GM13977 (cell line): ENCODE measurements around the gene SPIRE1.
"Not testable (repeated sequence)": the region's sequence is repeated elsewhere in the genome, so short reads cannot be mapped to it uniquely, and the experiment has no call there.

Experiments used
- DNase-seq: peaks from one replicate; pipeline ENCODE4 v3.0.0; 2012; ENCODE audit warnings: low spot score
- CTCF ChIP-seq: IDR thresholded peaks from 2 replicates; pipeline ENCODE4 v1.5.1; 2012; ENCODE audit warnings: mild to moderate bottlenecking, control low read depth; ENCODE audit not compliant: insufficient read depth; ENCODE audit errors: extremely low read depth, missing control alignments
- in situ Hi-C: fragments of 300-500 bp; cut with MboI; formaldehyde crosslinking; loops from one replicate; pipeline ENCODE4 v1.12.0; 2022; ENCODE audit warnings: low sequenced_read_pairs, low pct_unique_long_range_greater_than_20kb, mixed read lengths, inconsistent platforms; ENCODE audit not compliant: unreplicated experiment

The SPIRE1 gene

GRCh38 chr18:12567849-12568248 lies 90.1 kb downstream of the SPIRE1 start:
- DNase-seq: no peak
- no peak for TF ChIP-seq CTCF
- in situ Hi-C loops: no loop called here

- no peak for TF ChIP-seq CTCF
- DNase-seq: no peak
- in situ Hi-C loops: no loop called here
Measured at GRCh38 chr18:12564861-12565260, 93.0 kb downstream of the SPIRE1 start.

GRCh38 chr18:12564378-12564777 lies 93.5 kb downstream of the SPIRE1 start:
- TF ChIP-seq CTCF: no peak
- DNase-seq: no peak
- in situ Hi-C loops: no loop called here

- DNase-seq, in situ Hi-C loops: not testable (repeated sequence)
Measured at GRCh38 chr18:12560600-12560999, 97.3 kb downstream of the SPIRE1 start.

- no peak for DNase-seq
- no peak for TF ChIP-seq CTCF
- in situ Hi-C loops: no loop called here
Measured at GRCh38 chr18:12559319-12559718, 98.6 kb downstream of the SPIRE1 start.

GRCh38 chr18:12556946-12557806 lies 100.7 kb downstream of the SPIRE1 start:
- TF ChIP-seq CTCF: no peak
- in situ Hi-C loops: no loop called here
- no peak for DNase-seq

- TF ChIP-seq CTCF: no peak
- in situ Hi-C loops: no loop called here
- no peak for DNase-seq
Measured at GRCh38 chr18:12554796-12555388, 103.0 kb downstream of the SPIRE1 start.
